HG02885 (cell line): ENCODE results near the gene PRDM1.

Source experiments
- ATAC-seq: cut with Tn5 transposase; IDR thresholded peaks from one replicate; pipeline ENCODE4 v1.9.1; 2021; ENCODE audit warnings: mild to moderate bottlenecking; ENCODE audit not compliant: unreplicated experiment, poor library complexity

Gene PRDM1

GRCh38 chr6:106158816-106159215 is 72.7 kb downstream of the PRDM1 start:
- no peak for ATAC-seq
